GM21825 (cell line): ENCODE measurements around the gene CIITA.
"Not testable (repeated sequence)": the region's sequence is repeated elsewhere in the genome, so short reads cannot be mapped to it uniquely, and the experiment has no call there.

ENCODE experiments used
- ATAC-seq: cut with Tn5 transposase; IDR thresholded peaks from one replicate; pipeline ENCODE4 v1.9.1; 2021; ENCODE audit warnings: mild to moderate bottlenecking, moderate library complexity; ENCODE audit not compliant: unreplicated experiment

The CIITA gene

DNA sequence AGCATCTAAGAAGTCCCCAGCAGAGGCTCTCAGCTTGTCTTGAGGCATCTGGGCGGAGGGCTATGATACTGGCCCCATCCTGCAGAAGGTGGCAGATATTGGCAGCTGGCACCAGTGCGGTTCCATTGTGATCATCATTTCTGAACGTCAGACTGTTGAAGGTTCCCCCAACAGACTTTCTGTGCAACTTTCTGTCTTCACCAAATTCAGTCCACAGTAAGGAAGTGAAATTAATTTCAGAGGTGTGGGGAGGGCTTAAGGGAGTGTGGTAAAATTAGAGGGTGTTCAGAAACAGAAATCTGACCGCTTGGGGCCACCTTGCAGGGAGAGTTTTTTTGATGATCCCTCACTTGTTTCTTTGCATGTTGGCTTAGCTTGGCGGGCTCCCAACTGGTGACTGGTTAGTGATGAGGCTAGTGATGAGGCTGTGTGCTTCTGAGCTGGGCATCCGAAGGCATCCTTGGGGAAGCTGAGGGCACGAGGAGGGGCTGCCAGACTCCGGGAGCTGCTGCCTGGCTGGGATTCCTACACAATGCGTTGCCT lies at the start of gene CIITA:
Gene CIITA, plus strand, starts transcription at position 404 of the 543 bp plus-strand sequence. Its CDS starts 129 bp downstream, at position 533.
- peak; percentile 39 for ATAC-seq

- ATAC-seq: no peak
Observed at GRCh38 chr16:10827691-10828341, 49.2 kb upstream of the CIITA start.

DNA sequence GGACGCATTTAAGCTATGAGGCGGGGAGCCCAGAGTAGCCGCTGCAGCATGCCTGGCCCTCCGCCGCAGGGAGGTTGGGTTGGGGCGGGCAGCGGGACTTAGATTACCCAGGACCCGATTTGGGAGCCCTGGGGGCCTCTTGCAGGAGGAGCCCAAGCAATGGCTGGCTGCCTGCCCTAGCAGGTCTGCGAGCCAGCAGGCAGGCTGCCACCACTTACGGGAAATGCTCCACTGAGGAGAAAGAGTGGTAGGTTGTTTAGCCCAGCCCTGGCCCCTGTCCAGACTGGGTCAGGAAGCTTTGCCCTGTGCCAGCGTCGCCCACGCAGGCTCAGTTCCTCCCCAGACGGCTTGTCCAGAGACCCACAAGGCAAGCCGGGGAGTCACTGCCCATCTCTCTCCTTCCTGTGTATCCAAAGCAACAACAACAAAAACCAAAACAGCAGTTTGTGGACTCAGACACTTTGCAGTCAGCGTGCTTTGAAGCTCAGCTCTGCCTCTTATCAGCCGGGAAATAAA lies 48.1 kb upstream of the CIITA start:
- no peak for ATAC-seq

DNA sequence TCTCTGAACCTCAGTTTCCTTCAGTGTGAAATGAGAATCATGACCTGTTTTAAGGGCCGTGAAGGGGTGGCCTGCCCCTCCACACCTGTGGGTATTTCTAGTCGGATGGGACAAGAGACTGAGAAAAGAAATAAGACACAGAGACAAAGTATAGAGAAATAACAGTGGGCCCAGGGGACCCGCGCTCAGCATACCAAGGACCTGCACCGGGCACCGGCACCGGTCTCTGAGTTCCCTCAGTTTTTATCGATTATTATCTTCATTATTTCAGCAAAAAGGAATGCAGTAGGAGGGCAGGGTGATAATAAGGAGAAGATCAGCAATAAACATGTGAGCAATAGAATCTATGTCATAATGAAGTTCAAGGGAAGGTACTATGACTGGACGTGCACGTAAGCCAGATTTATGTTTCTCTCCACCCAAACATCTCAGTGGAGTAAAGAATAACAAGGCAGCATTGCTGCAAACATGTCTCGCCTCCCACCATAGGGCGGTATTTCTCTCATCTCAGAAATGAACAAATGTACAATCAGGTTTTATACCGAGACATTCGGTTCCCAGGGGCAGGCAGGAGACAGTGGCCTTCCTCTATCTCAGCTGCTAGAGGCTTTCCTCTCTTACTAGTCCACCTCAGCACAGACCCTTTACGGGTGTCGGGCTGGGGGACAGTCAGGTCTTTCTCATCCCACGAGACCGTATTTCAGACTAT lies 47.5 kb upstream of the CIITA start:
- ATAC-seq: not testable (repeated sequence)

GRCh38 chr16:10830240-10830639 lies 46.8 kb upstream of the CIITA start:
- ATAC-seq: not testable (repeated sequence)

DNA sequence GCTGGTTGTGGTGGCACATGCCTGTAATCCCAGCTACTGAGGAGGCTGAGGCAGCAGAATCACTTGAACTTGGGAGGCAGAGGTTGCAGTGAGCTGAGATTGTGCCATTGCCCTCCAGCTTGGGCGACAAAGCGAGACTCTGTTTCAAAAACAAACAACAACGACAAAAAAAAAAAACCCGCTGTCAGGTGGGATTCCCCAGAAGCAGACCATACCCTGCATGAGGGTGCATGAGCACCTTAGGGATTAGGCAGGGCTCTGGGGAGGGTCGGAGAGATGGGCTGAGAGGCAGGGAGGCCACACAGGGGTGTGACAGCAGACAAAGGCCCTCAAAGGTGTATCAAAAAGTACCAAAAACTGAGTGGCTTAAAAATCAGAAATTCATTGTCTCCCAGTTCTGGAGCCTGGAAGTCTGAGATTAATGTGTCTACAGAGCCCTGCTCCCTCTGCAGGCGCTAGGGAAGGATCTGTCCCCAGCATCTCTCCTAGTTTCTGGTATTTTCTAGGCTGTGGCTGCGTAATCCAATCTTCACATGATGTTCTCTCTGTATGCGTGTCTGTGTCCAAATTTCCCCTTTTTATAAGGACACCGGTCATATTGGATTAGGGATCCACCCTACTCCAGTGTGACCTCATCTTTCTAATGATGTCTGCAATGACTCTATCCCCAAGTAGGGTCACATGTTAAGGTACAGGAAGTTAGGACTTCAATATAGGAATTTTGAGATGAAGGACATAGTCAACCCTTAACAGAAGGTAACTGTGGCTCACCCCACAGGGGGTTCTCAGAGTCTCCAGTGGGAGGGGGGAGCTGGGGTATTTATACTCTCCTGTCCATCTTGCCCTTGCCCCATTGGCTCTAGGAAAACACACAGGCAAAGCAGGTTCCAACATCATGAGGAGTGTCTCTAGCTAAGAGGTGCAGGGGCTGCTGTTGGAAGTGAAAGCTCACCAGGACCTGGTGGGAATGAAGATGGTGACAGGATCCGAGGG lies 44.8 kb upstream of the CIITA start:
- ATAC-seq: no peak

- no peak for ATAC-seq
Observed at GRCh38 chr16:10833271-10833670, 43.7 kb upstream of the CIITA start.

DNA sequence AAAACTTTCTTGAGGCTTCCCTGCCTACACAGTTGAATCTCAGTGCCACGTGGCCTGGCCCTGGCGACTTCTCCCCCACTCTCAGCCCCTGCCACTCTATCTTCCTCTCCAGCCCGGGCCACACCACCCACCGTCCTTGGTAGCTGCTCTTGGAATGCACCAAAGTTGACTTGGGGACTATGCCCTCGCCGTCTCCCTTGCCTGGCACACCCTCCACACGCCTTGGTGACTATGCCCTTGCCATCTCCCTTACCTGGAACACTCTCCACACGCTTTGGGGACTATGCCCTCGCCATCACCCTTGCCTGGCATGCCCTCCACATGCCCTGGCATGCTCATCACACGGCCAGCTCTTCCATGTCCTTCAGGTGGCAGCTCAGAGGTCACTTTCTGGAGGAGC lies 42.9 kb upstream of the CIITA start:
- ATAC-seq: no peak

DNA sequence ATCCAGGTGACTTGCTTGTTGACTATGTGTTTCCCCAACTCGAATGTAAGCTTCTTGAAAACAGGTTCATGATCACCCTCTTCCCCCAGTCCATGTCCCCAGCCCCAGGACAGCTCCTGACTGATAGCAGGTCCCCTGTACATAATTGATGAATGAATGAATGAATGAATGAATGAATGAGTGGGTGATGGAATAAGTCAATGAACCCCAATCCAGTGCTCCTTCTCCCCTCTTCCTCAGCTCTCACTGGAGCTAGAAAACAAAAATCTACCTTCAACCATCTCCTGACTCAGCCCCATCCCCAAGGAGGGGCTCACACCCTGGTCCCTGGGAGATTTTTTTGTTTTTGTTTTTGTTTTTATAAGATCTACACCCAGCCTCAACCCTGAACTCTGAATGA lies 42.2 kb upstream of the CIITA start:
- no peak for ATAC-seq

DNA sequence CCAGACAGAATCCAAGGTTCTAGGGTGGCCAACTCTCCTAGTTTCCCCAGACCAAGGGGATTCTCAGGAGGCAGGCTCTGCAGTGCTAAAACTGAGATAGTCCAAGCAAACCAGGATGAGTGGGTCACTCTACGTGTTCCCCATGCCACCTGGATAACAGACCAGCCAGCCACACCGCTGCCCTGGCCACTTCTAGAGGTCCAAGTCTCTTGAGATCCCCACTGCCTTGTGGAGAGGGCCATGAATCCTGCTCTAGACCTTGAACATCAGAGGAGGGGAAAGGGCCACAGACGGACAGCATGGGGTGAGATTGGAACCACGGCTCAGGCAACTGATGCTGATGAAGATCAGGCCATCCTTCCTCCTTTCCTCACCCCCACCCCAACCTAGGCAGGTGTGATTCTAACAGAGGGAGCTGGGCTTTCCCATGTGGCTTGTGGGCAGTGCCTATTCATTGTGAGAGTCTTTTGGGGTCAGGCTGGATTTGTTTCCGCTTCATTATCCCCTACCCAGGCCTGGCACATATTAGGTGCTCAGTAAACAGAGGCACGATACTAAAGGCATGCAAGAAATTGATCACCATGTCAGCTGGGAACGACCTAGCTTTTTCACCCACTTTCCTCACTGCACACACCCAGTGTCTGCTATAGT lies 41.6 kb upstream of the CIITA start:
- no peak for ATAC-seq

DNA sequence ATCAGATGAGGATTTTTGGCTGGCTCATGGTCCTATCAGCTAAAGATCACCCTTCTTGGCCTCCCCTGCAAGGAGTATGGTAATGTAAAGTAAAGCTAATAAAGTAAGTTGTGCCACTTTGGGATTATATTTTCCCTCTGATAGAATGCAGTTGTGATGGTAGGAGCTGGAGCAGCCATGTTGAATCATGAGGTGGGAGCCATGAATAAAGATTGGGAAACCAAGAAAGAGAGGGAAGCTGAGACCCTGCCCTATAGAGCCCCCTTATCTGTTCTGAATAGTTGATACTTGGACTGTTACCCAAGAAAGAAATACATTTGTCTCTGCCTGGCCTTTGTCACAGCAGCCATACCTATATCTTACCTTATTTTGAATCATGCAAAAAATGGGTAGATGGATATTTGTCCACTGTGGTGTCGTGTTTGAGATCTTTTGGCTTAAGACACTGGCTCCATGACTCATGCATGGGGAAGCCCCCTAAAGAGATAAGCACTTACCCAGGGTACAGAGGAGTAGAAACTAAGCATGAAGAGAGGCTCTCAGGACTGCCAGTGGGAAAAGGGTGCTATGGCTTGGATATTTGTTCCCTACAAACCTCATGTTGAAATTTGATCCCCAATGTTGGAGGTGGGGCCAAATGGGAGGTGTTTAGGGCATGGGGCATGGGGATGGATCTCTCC lies 40.7 kb upstream of the CIITA start:
- ATAC-seq: no peak

GRCh38 chr16:10838621-10839278 lies 38.3 kb upstream of the CIITA start:
- ATAC-seq: no peak

- ATAC-seq: no peak
Observed at GRCh38 chr16:10839279-10839666, 37.7 kb upstream of the CIITA start.

DNA sequence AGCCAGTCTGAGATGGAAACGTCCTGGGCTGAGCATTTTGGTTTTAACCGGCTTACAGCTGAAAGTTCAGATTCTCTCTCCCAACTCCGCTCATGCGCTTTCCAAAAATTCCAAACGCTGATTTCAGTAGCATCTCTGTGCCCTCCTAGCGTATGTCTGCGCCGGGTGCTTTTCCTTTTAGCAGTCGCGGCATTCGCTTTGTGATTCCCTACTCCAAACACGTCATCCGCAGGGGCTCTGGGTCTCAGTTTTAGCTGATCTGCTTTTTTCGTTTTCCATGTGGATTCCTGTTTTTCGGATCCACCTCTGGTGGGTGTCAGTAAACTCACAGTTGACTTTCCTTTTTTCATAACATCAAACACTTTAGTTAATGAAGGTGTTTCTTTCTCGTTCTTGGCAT lies 36.3 kb upstream of the CIITA start:
- ATAC-seq: no peak

- no peak for ATAC-seq
Observed at GRCh38 chr16:10846213-10846998, 30.6 kb upstream of the CIITA start.

DNA sequence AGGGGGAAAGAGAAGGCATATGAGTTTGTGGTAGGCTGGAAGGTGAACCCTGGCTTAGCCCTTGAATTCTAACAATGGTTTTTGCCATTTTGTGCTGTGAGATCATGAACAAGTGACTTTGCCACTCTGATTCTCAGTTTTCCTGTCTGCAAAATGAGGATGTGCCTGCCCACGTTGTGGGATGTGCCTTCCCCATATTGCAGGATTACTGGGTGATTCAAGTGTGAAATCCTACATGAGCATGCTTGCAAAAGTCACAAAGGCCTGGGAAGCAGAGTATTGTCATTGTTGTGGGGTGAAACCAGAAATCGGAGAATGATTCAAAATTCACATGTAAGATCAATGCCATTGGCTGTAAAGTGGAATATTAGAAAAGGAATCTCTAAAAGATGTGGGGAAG lies 29.8 kb upstream of the CIITA start:
- no peak for ATAC-seq

DNA sequence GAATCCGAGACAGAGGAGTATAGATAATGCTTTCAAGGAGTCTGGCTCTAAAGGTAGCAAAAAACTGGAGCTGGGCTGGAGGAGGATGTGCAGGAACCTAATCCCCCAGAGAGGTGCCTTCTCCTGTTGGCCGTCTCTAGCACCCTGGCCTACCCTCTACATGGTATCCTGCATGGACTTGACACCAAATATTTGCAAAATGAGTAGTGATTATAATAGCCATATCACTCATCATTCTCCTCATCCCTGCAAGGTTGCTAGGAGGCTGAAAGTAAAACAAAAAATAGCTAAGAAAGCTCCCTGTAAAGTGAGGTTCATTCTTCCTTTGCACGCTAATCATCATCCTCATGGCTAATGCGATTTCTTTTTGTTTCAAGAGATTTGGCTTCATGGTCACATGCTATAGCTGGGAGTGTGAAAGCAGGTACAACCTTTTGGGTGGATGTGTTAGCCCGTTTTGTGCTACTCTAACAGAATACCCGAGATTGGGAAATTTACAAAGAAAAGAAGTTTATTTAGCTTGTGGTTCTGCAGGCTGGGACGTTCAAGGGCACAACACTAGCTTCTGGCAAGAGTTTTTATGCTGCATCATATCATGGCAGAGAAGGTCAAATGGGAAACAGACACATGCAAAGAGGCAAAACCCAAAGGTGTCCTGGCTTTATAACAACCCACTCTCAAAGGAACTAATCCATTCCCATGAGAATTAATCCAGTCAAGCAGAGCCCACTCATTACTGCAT lies 27.1 kb upstream of the CIITA start:
- no peak for ATAC-seq

GRCh38 chr16:10850478-10850850 lies 26.5 kb upstream of the CIITA start:
- no peak for ATAC-seq
